Ascending aorta (tissue), 2 donors: ENCODE measurements around the gene RBPJ. TPM values are rescaled to one million over a fixed set of nuclear protein-coding genes. Genes with fewer than 3 reads are reported as not detected.

Source experiments
- DNase-seq, 2 donors: peaks; one replicate each; pipeline ENCODE4 v3.0.0-alpha.2; 2019; ENCODE audit warnings: low spot score in 2 of 2
- H3K27ac ChIP-seq, 2 donors: fragments of 200-600 bp; sonication (generic); one replicate each; pipeline ENCODE4 v1.5.1; 2016 to 2017; ENCODE audit warnings: mild to moderate bottlenecking in 1 of 2
- H3K27me3 ChIP-seq: fragments of 200-600 bp; sonication (generic); one replicate; pipeline ENCODE4 v1.5.1; 2017
- H3K36me3 ChIP-seq, 2 donors: fragments of 200-600 bp; sonication (generic); one replicate each; pipeline ENCODE4 v1.5.1; 2016
- H3K4me1 ChIP-seq, 2 donors: fragments of 200-600 bp; sonication (generic); one replicate each; pipeline ENCODE4 v1.5.1; 2016 to 2017; ENCODE audit warnings: mild to moderate bottlenecking in 1 of 2
- H3K4me3 ChIP-seq, 2 donors: fragments of 200-600 bp; sonication (generic); one replicate each; pipeline ENCODE4 v1.5.1; 2016 to 2017; ENCODE audit warnings: mild to moderate bottlenecking in 1 of 2
- H3K9me3 ChIP-seq, 2 donors: fragments of 200-600 bp; sonication (generic); one replicate each; pipeline ENCODE4 v1.5.1; 2016
- CTCF ChIP-seq, 3 experiments: fragments of 200-600 bp in 2 of 3; fragments of 450-650 bp in 1 of 3; sonication (generic) in 2 of 3; IDR thresholded peaks; one replicate each; pipeline ENCODE4 v1.5.1; 2016 to 2019; ENCODE audit warnings: antibody characterized with exemption in 3 of 3, mild to moderate bottlenecking in 1 of 3, moderate library complexity in 1 of 3
- intact Hi-C: fragments of 100-400 bp; cut with DNase I; formaldehyde crosslinking; loops from one replicate; pipeline ENCODE4 v1.15.1; 2023
- total RNA-seq: library from RNA; depleted of rRNA; stranded (reverse); fragments of >200 nt; gene quantifications from one replicate; pipeline ENCODE4 v1.1.0, GENCODE V29; 2016

Gene RBPJ
- total RNA-seq, 1 donor from 2014 or later = 17.6 TPM

GRCh38 chr4:26452565-26453531 is 132.0 kb downstream of the RBPJ start:
- DNase-seq = no peak
- Histone ChIP-seq H3K4me1 (no peaks in the 10 kb centered on the region), H3K36me3 (no peaks in the 10 kb centered on the region), H3K4me3 (no peak overlapping the region), H3K27me3 (no peaks in the 10 kb centered on the region), H3K27ac (no peak overlapping the region), H3K9me3 (no peaks in the 10 kb centered on the region)
- intact Hi-C loops = no loop called here
- TF ChIP-seq CTCF (IDR thresholded peaks at IDR 0.05) = no peak

GRCh38 chr4:26454961-26455360 is 134.1 kb downstream of the RBPJ start:
- Histone ChIP-seq H3K4me1 (no peaks in the 10 kb centered on the region), H3K36me3 (no peaks in the 10 kb centered on the region), H3K9me3 (no peaks in the 10 kb centered on the region), H3K4me3 (no peak overlapping the region), H3K27me3 (no peaks in the 10 kb centered on the region), H3K27ac (no peak overlapping the region)
- no peak for TF ChIP-seq CTCF (IDR thresholded peaks at IDR 0.05)
- intact Hi-C loops = no loop called here
- DNase-seq = no peak

- intact Hi-C loops = no loop called here
- Histone ChIP-seq H3K4me3 (no peak overlapping the region), H3K36me3 (no peaks in the 10 kb centered on the region), H3K9me3 (no peaks in the 10 kb centered on the region), H3K27ac (no peak overlapping the region), H3K27me3 (no peaks in the 10 kb centered on the region), H3K4me1 (no peaks in the 10 kb centered on the region)
- TF ChIP-seq CTCF (IDR thresholded peaks at IDR 0.05) = no peak
- DNase-seq = no peak
Observed at GRCh38 chr4:26455571-26455970, 134.8 kb downstream of the RBPJ start.

GRCh38 chr4:26457412-26457811 is 136.6 kb downstream of the RBPJ start:
- no peak for TF ChIP-seq CTCF (IDR thresholded peaks at IDR 0.05)
- intact Hi-C loops = no loop called here
- DNase-seq = no peak
- H3K4me1 ChIP-seq = no peaks in the 10 kb centered on the region
- H3K27me3 ChIP-seq = no peaks in the 10 kb centered on the region
- no peak overlapping the region for H3K27ac ChIP-seq
- no peaks in the 10 kb centered on the region for H3K36me3 ChIP-seq
- no peak overlapping the region for H3K4me3 ChIP-seq
- H3K9me3 ChIP-seq = no peaks in the 10 kb centered on the region

- Histone ChIP-seq H3K9me3 (no peaks in the 10 kb centered on the region), H3K4me1 (no peaks in the 10 kb centered on the region), H3K27me3 (no peaks in the 10 kb centered on the region), H3K27ac (no peak overlapping the region), H3K36me3 (no peaks in the 10 kb centered on the region), H3K4me3 (no peak overlapping the region)
- intact Hi-C loops = no loop called here
- no peak for DNase-seq
- TF ChIP-seq CTCF (IDR thresholded peaks at IDR 0.05) = no peak
Observed at GRCh38 chr4:26458157-26458561, 137.3 kb downstream of the RBPJ start.
